K562 (cell line): ENCODE results near the gene OSCP1. TPM values are rescaled to one million over a fixed set of nuclear protein-coding genes. Genes with fewer than 3 reads are reported as not detected.

Experiments
- ARID1B ChIP-seq: fragments of 450-650 bp; IDR thresholded peaks from 2 replicates; pipeline ENCODE4 v1.6.1; 2016; ENCODE audit warnings: antibody characterized with exemption, mild to moderate bottlenecking, inconsistent platforms
- ESRRA ChIP-seq: fragments of 450-650 bp; IDR thresholded peaks from 2 replicates; pipeline ENCODE4 v1.6.1; 2014; ENCODE audit warnings: low read depth, mild to moderate bottlenecking, moderate library complexity, borderline replicate concordance
- MXI1 ChIP-seq: IDR thresholded peaks from 2 replicates; pipeline ENCODE4 v1.6.1; 2011; ENCODE audit warnings: low read depth, mild to moderate bottlenecking, improper control_type of control experiment, low read length
- SREBF1 ChIP-seq: fragments of 150-350 bp; IDR thresholded peaks from 2 replicates; pipeline ENCODE4 v1.6.1; 2014; ENCODE audit warnings: antibody characterized with exemption, low read depth, low read length, borderline replicate concordance
- STAG1 ChIP-seq: sonication (generic); formaldehyde crosslinking; IDR thresholded peaks from 2 replicates; pipeline ENCODE4 v1.5.0; 2020; ENCODE audit warnings: missing genetic modification reagents, borderline replicate concordance
- ZFP1 ChIP-seq: fragments of 450-650 bp; formaldehyde crosslinking; IDR thresholded peaks from 2 replicates; pipeline ENCODE4 v1.4.0; 2020; ENCODE audit warnings: mild to moderate bottlenecking, mixed read lengths
- polyA plus RNA-seq, 8 experiments: library from polyadenylated mRNA; depleted of rRNA in 4 of 8; stranded (reverse) in 5 of 8; unstranded in 3 of 8; fragments of >200 nt; fragmentation: Nextera tagmentation in 2 of 8; fragmentation: Illumina TruSeq in 1 of 8; extraction: Ambion mirVana in 2 of 8; extraction: Trizol in 1 of 8; gene quantifications; 2 replicates each; pipeline versions ENCODE4 v1.2.1 to v1.2.3, GENCODE V29; 2011 to 2014; ENCODE audit warnings: inconsistent platforms in 1 of 8, missing spikeins in 1 of 8
- total RNA-seq, 7 experiments: library from RNA; depleted of rRNA in 6 of 7; stranded (reverse); fragments of >200 nt in 6 of 7; fragmentation: Illumina TruSeq in 2 of 7; extraction: Trizol in 2 of 7; gene quantifications; 2 replicates each; pipeline versions ENCODE4 v1.2.1 to v1.2.3, GENCODE V29; 2011 to 2021; ENCODE audit warnings: low replicate concordance in 1 of 7
- TF ChIP-seq, protein P1 (sequence below): fragments of 450-650 bp; IDR thresholded peaks from 2 replicates; pipeline ENCODE4 v1.6.1; 2016; ENCODE audit warnings: mild to moderate bottlenecking, moderate library complexity
- TF ChIP-seq, protein P2 (sequence below): fragments of 250-450 bp; sonication (Bioruptor Pico); IDR thresholded peaks from 2 replicates; pipeline ENCODE4 v1.8.0; 2021; ENCODE audit warnings: borderline replicate concordance, mild to moderate bottlenecking, moderate library complexity; ENCODE audit not compliant: poor library complexity, severe bottlenecking
- TF ChIP-seq, protein P3 (sequence below): fragments of 450-650 bp; IDR thresholded peaks from 2 replicates; pipeline ENCODE4 v1.7.0; 2016; ENCODE audit warnings: borderline replicate concordance
- TF ChIP-seq, protein P4 (sequence below): IDR thresholded peaks from 2 replicates; pipeline ENCODE4 v1.6.1; 2012; ENCODE audit warnings: low read depth, low read length, improper control_type of control experiment, borderline replicate concordance

OSCP1 gene
- total and polyA plus RNA-seq, 9 of the 15 experiments (the other 6 are each of a cell fraction or from before 2014, with no cell fraction given) = 0.15 to 0.40 (median 0.33) TPM; not detected in 5

GRCh38 chr1:36463803-36464604 is 13.8 kb upstream of the OSCP1 start, which contains the start of gene MRPS15 (continued):
- TF ChIP-seq, protein P1, sequence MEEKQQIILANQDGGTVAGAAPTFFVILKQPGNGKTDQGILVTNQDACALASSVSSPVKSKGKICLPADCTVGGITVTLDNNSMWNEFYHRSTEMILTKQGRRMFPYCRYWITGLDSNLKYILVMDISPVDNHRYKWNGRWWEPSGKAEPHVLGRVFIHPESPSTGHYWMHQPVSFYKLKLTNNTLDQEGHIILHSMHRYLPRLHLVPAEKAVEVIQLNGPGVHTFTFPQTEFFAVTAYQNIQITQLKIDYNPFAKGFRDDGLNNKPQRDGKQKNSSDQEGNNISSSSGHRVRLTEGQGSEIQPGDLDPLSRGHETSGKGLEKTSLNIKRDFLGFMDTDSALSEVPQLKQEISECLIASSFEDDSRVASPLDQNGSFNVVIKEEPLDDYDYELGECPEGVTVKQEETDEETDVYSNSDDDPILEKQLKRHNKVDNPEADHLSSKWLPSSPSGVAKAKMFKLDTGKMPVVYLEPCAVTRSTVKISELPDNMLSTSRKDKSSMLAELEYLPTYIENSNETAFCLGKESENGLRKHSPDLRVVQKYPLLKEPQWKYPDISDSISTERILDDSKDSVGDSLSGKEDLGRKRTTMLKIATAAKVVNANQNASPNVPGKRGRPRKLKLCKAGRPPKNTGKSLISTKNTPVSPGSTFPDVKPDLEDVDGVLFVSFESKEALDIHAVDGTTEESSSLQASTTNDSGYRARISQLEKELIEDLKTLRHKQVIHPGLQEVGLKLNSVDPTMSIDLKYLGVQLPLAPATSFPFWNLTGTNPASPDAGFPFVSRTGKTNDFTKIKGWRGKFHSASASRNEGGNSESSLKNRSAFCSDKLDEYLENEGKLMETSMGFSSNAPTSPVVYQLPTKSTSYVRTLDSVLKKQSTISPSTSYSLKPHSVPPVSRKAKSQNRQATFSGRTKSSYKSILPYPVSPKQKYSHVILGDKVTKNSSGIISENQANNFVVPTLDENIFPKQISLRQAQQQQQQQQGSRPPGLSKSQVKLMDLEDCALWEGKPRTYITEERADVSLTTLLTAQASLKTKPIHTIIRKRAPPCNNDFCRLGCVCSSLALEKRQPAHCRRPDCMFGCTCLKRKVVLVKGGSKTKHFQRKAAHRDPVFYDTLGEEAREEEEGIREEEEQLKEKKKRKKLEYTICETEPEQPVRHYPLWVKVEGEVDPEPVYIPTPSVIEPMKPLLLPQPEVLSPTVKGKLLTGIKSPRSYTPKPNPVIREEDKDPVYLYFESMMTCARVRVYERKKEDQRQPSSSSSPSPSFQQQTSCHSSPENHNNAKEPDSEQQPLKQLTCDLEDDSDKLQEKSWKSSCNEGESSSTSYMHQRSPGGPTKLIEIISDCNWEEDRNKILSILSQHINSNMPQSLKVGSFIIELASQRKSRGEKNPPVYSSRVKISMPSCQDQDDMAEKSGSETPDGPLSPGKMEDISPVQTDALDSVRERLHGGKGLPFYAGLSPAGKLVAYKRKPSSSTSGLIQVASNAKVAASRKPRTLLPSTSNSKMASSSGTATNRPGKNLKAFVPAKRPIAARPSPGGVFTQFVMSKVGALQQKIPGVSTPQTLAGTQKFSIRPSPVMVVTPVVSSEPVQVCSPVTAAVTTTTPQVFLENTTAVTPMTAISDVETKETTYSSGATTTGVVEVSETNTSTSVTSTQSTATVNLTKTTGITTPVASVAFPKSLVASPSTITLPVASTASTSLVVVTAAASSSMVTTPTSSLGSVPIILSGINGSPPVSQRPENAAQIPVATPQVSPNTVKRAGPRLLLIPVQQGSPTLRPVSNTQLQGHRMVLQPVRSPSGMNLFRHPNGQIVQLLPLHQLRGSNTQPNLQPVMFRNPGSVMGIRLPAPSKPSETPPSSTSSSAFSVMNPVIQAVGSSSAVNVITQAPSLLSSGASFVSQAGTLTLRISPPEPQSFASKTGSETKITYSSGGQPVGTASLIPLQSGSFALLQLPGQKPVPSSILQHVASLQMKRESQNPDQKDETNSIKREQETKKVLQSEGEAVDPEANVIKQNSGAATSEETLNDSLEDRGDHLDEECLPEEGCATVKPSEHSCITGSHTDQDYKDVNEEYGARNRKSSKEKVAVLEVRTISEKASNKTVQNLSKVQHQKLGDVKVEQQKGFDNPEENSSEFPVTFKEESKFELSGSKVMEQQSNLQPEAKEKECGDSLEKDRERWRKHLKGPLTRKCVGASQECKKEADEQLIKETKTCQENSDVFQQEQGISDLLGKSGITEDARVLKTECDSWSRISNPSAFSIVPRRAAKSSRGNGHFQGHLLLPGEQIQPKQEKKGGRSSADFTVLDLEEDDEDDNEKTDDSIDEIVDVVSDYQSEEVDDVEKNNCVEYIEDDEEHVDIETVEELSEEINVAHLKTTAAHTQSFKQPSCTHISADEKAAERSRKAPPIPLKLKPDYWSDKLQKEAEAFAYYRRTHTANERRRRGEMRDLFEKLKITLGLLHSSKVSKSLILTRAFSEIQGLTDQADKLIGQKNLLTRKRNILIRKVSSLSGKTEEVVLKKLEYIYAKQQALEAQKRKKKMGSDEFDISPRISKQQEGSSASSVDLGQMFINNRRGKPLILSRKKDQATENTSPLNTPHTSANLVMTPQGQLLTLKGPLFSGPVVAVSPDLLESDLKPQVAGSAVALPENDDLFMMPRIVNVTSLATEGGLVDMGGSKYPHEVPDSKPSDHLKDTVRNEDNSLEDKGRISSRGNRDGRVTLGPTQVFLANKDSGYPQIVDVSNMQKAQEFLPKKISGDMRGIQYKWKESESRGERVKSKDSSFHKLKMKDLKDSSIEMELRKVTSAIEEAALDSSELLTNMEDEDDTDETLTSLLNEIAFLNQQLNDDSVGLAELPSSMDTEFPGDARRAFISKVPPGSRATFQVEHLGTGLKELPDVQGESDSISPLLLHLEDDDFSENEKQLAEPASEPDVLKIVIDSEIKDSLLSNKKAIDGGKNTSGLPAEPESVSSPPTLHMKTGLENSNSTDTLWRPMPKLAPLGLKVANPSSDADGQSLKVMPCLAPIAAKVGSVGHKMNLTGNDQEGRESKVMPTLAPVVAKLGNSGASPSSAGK = peak; percentile 91
- TF ChIP-seq MXI1 (peak; percentile 96), STAG1 (CRISPR knock-in tag) (no peak), SREBF1 (peak; percentile 100), ESRRA (peak; percentile 92), ZFP1 (no peak), ARID1B (peak; percentile 75)
- TF ChIP-seq, protein P2, sequence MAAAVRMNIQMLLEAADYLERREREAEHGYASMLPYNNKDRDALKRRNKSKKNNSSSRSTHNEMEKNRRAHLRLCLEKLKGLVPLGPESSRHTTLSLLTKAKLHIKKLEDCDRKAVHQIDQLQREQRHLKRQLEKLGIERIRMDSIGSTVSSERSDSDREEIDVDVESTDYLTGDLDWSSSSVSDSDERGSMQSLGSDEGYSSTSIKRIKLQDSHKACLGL (CRISPR knock-in tag) = peak; percentile 96
- TF ChIP-seq, protein P3, sequence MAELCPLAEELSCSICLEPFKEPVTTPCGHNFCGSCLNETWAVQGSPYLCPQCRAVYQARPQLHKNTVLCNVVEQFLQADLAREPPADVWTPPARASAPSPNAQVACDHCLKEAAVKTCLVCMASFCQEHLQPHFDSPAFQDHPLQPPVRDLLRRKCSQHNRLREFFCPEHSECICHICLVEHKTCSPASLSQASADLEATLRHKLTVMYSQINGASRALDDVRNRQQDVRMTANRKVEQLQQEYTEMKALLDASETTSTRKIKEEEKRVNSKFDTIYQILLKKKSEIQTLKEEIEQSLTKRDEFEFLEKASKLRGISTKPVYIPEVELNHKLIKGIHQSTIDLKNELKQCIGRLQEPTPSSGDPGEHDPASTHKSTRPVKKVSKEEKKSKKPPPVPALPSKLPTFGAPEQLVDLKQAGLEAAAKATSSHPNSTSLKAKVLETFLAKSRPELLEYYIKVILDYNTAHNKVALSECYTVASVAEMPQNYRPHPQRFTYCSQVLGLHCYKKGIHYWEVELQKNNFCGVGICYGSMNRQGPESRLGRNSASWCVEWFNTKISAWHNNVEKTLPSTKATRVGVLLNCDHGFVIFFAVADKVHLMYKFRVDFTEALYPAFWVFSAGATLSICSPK = peak; percentile 95
- TF ChIP-seq, protein P4, sequence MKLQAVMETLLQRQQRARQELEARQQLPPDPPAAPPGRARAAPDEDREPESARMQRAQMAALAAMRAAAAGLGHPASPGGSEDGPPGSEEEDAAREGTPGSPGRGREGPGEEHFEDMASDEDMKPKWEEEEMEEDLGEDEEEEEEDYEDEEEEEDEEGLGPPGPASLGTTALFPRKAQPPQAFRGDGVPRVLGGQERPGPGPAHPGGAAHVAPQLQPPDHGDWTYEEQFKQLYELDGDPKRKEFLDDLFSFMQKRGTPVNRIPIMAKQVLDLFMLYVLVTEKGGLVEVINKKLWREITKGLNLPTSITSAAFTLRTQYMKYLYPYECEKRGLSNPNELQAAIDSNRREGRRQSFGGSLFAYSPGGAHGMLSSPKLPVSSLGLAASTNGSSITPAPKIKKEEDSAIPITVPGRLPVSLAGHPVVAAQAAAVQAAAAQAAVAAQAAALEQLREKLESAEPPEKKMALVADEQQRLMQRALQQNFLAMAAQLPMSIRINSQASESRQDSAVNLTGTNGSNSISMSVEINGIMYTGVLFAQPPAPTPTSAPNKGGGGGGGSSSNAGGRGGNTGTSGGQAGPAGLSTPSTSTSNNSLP = 0 out of 2 replicates have a peak, but pooled peaks have one; percentile 16
